Stimulated activated CD8-positive, alpha-beta memory T cell treated with anti-CD3 and anti-CD28 coated beads, Interleukin-7, amount 100 ng/mL, for 1 hour (primary cell): ENCODE measurements around the gene MIA3.
A peak's percentile ranks its signal among the peaks of the same experiment; 100 is the strongest.
"Not testable (repeated sequence)": the region's sequence is repeated elsewhere in the genome, so short reads cannot be mapped to it uniquely, and the experiment has no call there.

Experiments used
- DNase-seq, 2 donors: peaks; one replicate each; pipeline ENCODE4 v3.0.0-alpha.2; 2020; ENCODE audit warnings: low read depth in 2 of 2

Gene MIA3

GRCh38 chr1:222618001-222618879 is at the start of gene MIA3:
Gene MIA3, plus strand, starts transcription at chr1:222618097. Its CDS starts 14 bp downstream, at chr1:222618111.
- peak in 1 of 2 donors; percentile 15 for DNase-seq

- no peak for DNase-seq
These were observed 47.1 kb upstream of the MIA3 start for GRCh38 chr1:222570837-222571236.

GRCh38 chr1:222579316-222579715 is 38.6 kb upstream of the MIA3 start:
- DNase-seq: no peak

GRCh38 chr1:222582099-222582774 is 35.7 kb upstream of the MIA3 start:
- DNase-seq: no peak

- no peak for DNase-seq
These were observed 34.8 kb upstream of the MIA3 start for GRCh38 chr1:222583079-222583478.

GRCh38 chr1:222586842-222587241 is 31.1 kb upstream of the MIA3 start:
- no peak for DNase-seq

- DNase-seq: no peak
These were observed 29.8 kb upstream of the MIA3 start for GRCh38 chr1:222588135-222588534.

GRCh38 chr1:222589462-222590302 is 28.2 kb upstream of the MIA3 start, which contains the start of gene TAF1A:
Gene TAF1A, minus strand, starts transcription at chr1:222589933.
- DNase-seq: peak; percentile 62 to 68

GRCh38 chr1:222592171-222592570 is 25.7 kb upstream of the MIA3 start:
- no peak for DNase-seq

- DNase-seq: no peak
These were observed 23.1 kb upstream of the MIA3 start for GRCh38 chr1:222594789-222595188.

GRCh38 chr1:222596696-222597095 is 21.2 kb upstream of the MIA3 start:
- DNase-seq: no peak

- DNase-seq: no peak
These were observed 17.6 kb upstream of the MIA3 start for GRCh38 chr1:222600281-222600680.

- DNase-seq: no peak
These were observed 16.6 kb upstream of the MIA3 start for GRCh38 chr1:222601257-222601656.

- no peak for DNase-seq
These were observed 11.1 kb upstream of the MIA3 start for GRCh38 chr1:222606757-222607156.

GRCh38 chr1:222609111-222609510 is 8.8 kb upstream of the MIA3 start:
- not testable (repeated sequence) for DNase-seq

- DNase-seq: no peak
These were observed 7.2 kb upstream of the MIA3 start for GRCh38 chr1:222610728-222611127.

- DNase-seq: no peak
These were observed 4.3 kb upstream of the MIA3 start for GRCh38 chr1:222613627-222614026.

GRCh38 chr1:222616525-222616924 is 1.4 kb upstream of the MIA3 start:
- DNase-seq: no peak

- peak; percentile 86 to 87 for DNase-seq
These were observed 438 bp upstream of the MIA3 start for GRCh38 chr1:222617367-222617951.

- no peak for DNase-seq
These were observed 1.1 kb downstream of the MIA3 start for GRCh38 chr1:222618880-222619596.

GRCh38 chr1:222620566-222620965 is 2.7 kb downstream of the MIA3 start:
- no peak for DNase-seq
